ENCODE measurements around the gene CTNND2.

Gene CTNND2

GRCh38 chr5:11407556-11408145, 496.6 kb downstream of the CTNND2 start:
- DNase-seq (no peak), ATAC-seq (no peak)
- H3K36me3 Mint-ChIP-seq (ENCODE audit: low read depth): no peaks in the 10 kb centered on the region
- H3K4me1 Mint-ChIP-seq: no peaks in the 10 kb centered on the region
- no peaks in the 10 kb centered on the region for H3K27me3 Mint-ChIP-seq
- no peak overlapping the region for H3K4me3 Mint-ChIP-seq
- H3K27ac Mint-ChIP-seq: no peak overlapping the region
- no peaks in the 10 kb centered on the region for H3K9me3 Mint-ChIP-seq

GRCh38 chr5:11400316-11400715, 503.9 kb downstream of the CTNND2 start:
- H3K36me3 Mint-ChIP-seq (ENCODE audit: low read depth): no peaks in the 10 kb centered on the region
- no peak overlapping the region for H3K27ac Mint-ChIP-seq
- DNase-seq (no peak), ATAC-seq (no peak)
- H3K27me3 Mint-ChIP-seq: peaks cover 3% of the 10 kb centered on the region
- no peak overlapping the region for H3K4me3 Mint-ChIP-seq
- H3K9me3 Mint-ChIP-seq: no peaks in the 10 kb centered on the region
- no peaks in the 10 kb centered on the region for H3K4me1 Mint-ChIP-seq

- ATAC-seq (no peak), DNase-seq (no peak)
- Mint-ChIP-seq H3K4me1 (no peaks in the 10 kb centered on the region), H3K36me3 (ENCODE audit: low read depth) (no peaks in the 10 kb centered on the region), H3K27me3 (peaks cover 3% of the 10 kb centered on the region), H3K4me3 (no peak overlapping the region), H3K27ac (no peak overlapping the region), H3K9me3 (no peaks in the 10 kb centered on the region)
Measured at GRCh38 chr5:11398728-11399127, 505.5 kb downstream of the CTNND2 start.

GRCh38 chr5:11397549-11397948, 506.7 kb downstream of the CTNND2 start:
- Mint-ChIP-seq H3K27me3 (peaks cover 3% of the 10 kb centered on the region), H3K36me3 (ENCODE audit: low read depth) (no peaks in the 10 kb centered on the region), H3K27ac (no peak overlapping the region), H3K4me3 (no peak overlapping the region), H3K4me1 (no peaks in the 10 kb centered on the region), H3K9me3 (no peaks in the 10 kb centered on the region)
- DNase-seq: no peak
- ATAC-seq: no peak

- no peak overlapping the region for H3K4me3 Mint-ChIP-seq
- no peaks in the 10 kb centered on the region for H3K36me3 Mint-ChIP-seq (ENCODE audit: low read depth)
- H3K4me1 Mint-ChIP-seq: no peaks in the 10 kb centered on the region
- DNase-seq: no peak
- H3K27me3 Mint-ChIP-seq: peaks cover 3% of the 10 kb centered on the region
- no peaks in the 10 kb centered on the region for H3K9me3 Mint-ChIP-seq
- no peak overlapping the region for H3K27ac Mint-ChIP-seq
- ATAC-seq: no peak
Measured at GRCh38 chr5:11396917-11397316, 507.3 kb downstream of the CTNND2 start.

GRCh38 chr5:11394933-11395332, 509.3 kb downstream of the CTNND2 start:
- H3K36me3 Mint-ChIP-seq (ENCODE audit: low read depth): no peaks in the 10 kb centered on the region
- H3K27ac Mint-ChIP-seq: no peak overlapping the region
- H3K9me3 Mint-ChIP-seq: no peaks in the 10 kb centered on the region
- H3K4me3 Mint-ChIP-seq: no peak overlapping the region
- no peaks in the 10 kb centered on the region for H3K4me1 Mint-ChIP-seq
- no peaks in the 10 kb centered on the region for H3K27me3 Mint-ChIP-seq
- ATAC-seq (no peak), DNase-seq (no peak)

GRCh38 chr5:11390291-11390767, 513.9 kb downstream of the CTNND2 start:
- peaks cover 18% of the 10 kb centered on the region for H3K27me3 Mint-ChIP-seq
- ATAC-seq: no peak
- no peak overlapping the region for H3K27ac Mint-ChIP-seq
- no peaks in the 10 kb centered on the region for H3K9me3 Mint-ChIP-seq
- no peaks in the 10 kb centered on the region for H3K4me1 Mint-ChIP-seq
- H3K36me3 Mint-ChIP-seq (ENCODE audit: low read depth): no peaks in the 10 kb centered on the region
- DNase-seq: no peak
- no peak overlapping the region for H3K4me3 Mint-ChIP-seq

- peaks cover 38% of the 10 kb centered on the region for H3K27me3 Mint-ChIP-seq
- no peak overlapping the region for H3K27ac Mint-ChIP-seq
- DNase-seq (no peak), ATAC-seq (no peak)
- no peaks in the 10 kb centered on the region for H3K9me3 Mint-ChIP-seq
- peaks cover 2% of the 10 kb centered on the region for H3K4me1 Mint-ChIP-seq
- no peak overlapping the region for H3K4me3 Mint-ChIP-seq
- H3K36me3 Mint-ChIP-seq (ENCODE audit: low read depth): no peaks in the 10 kb centered on the region
Measured at GRCh38 chr5:11387382-11387781, 516.9 kb downstream of the CTNND2 start.

- no peak for DNase-seq
- no peak for ATAC-seq
- Mint-ChIP-seq H3K27me3 (peaks cover 41% of the 10 kb centered on the region), H3K4me3 (no peak overlapping the region), H3K9me3 (no peaks in the 10 kb centered on the region), H3K4me1 (peaks cover 2% of the 10 kb centered on the region), H3K36me3 (ENCODE audit: low read depth) (no peaks in the 10 kb centered on the region), H3K27ac (no peak overlapping the region)
Measured at GRCh38 chr5:11386398-11386797, 517.8 kb downstream of the CTNND2 start.

- ATAC-seq (no peak), DNase-seq (no peak)
- Mint-ChIP-seq H3K9me3 (no peaks in the 10 kb centered on the region), H3K36me3 (ENCODE audit: low read depth) (no peaks in the 10 kb centered on the region), H3K27me3 (peaks cover 41% of the 10 kb centered on the region), H3K4me3 (no peak overlapping the region), H3K4me1 (peaks cover 2% of the 10 kb centered on the region), H3K27ac (no peak overlapping the region)
Measured at GRCh38 chr5:11385901-11386293, 518.3 kb downstream of the CTNND2 start.

GRCh38 chr5:11385251-11385900, 518.9 kb downstream of the CTNND2 start:
- Mint-ChIP-seq H3K9me3 (no peaks in the 10 kb centered on the region), H3K36me3 (ENCODE audit: low read depth) (no peaks in the 10 kb centered on the region), H3K27ac (no peak overlapping the region), H3K4me3 (no peak overlapping the region), H3K4me1 (peaks cover 2% of the 10 kb centered on the region), H3K27me3 (peaks cover 41% of the 10 kb centered on the region)
- ATAC-seq (no peak), DNase-seq (no peak)

GRCh38 chr5:11384441-11385250, 519.6 kb downstream of the CTNND2 start:
- H3K4me1 Mint-ChIP-seq: peaks cover 2% of the 10 kb centered on the region
- H3K27me3 Mint-ChIP-seq: peaks cover 46% of the 10 kb centered on the region
- no peaks in the 10 kb centered on the region for H3K9me3 Mint-ChIP-seq
- DNase-seq (no peak), ATAC-seq (peak; percentile 43)
- no peak overlapping the region for H3K27ac Mint-ChIP-seq
- no peak overlapping the region for H3K4me3 Mint-ChIP-seq
- no peaks in the 10 kb centered on the region for H3K36me3 Mint-ChIP-seq (ENCODE audit: low read depth)

- ATAC-seq (no peak), DNase-seq (no peak)
- no peak overlapping the region for H3K27ac Mint-ChIP-seq
- no peak overlapping the region for H3K4me3 Mint-ChIP-seq
- peaks cover 2% of the 10 kb centered on the region for H3K4me1 Mint-ChIP-seq
- H3K36me3 Mint-ChIP-seq (ENCODE audit: low read depth): no peaks in the 10 kb centered on the region
- H3K9me3 Mint-ChIP-seq: no peaks in the 10 kb centered on the region
- H3K27me3 Mint-ChIP-seq: peaks cover 46% of the 10 kb centered on the region
Measured at GRCh38 chr5:11383506-11384095, 520.6 kb downstream of the CTNND2 start.

GRCh38 chr5:11378461-11378860, 525.8 kb downstream of the CTNND2 start:
- Mint-ChIP-seq H3K4me3 (no peak overlapping the region), H3K27me3 (peaks cover 16% of the 10 kb centered on the region), H3K36me3 (ENCODE audit: low read depth) (no peaks in the 10 kb centered on the region), H3K4me1 (no peaks in the 10 kb centered on the region), H3K9me3 (no peaks in the 10 kb centered on the region), H3K27ac (no peak overlapping the region)
- no peak for ATAC-seq
- no peak for DNase-seq

- ATAC-seq (no peak), DNase-seq (no peak)
- Mint-ChIP-seq H3K27me3 (peaks cover 12% of the 10 kb centered on the region), H3K4me3 (no peak overlapping the region), H3K36me3 (ENCODE audit: low read depth) (no peaks in the 10 kb centered on the region), H3K9me3 (no peaks in the 10 kb centered on the region), H3K4me1 (no peaks in the 10 kb centered on the region), H3K27ac (no peak overlapping the region)
Measured at GRCh38 chr5:11377896-11378295, 526.4 kb downstream of the CTNND2 start.

Data from activated naive CD8-positive, alpha-beta T cell treated with anti-CD3 and anti-CD28 coated beads, Interleukin-2, amount 50 U/mL, for 24 hours (primary cell).